OCI-LY7 (cell line): ENCODE data around the gene LAMTOR4. TPM values are rescaled to one million over a fixed set of nuclear protein-coding genes. Genes with fewer than 3 reads are reported as not detected.
A peak's percentile ranks its signal among the peaks of the same experiment; 100 is the strongest.

Experiments
- BruUV-seq: library from RNA; stranded (reverse); fragments of 400-500 nt; replicated peaks from 2 replicates; lab custom pipeline; 2021; lab: Mats Ljungman, UMichigan
- CTCF ChIA-PET: fragments of 300-600 bp; sonication (Branson Sonifier 250); formaldehyde crosslinking; loops from one replicate; lab custom pipeline; 2022; ENCODE audit warnings: antibody characterized with exemption; ENCODE audit not compliant: unreplicated experiment; lab: Charles Lee
- POLR2A ChIA-PET: fragments of 300-600 bp; sonication (Branson Sonifier 250); formaldehyde crosslinking; loops from one replicate; lab custom pipeline; 2022; ENCODE audit warnings: antibody characterized with exemption; lab: Charles Lee
- DNase-seq: peaks from one replicate; pipeline ENCODE4 v3.0.0-alpha.2; 2015; ENCODE audit warnings: low spot score
- H2AFZ ChIP-seq: fragments of 200-600 bp; sonication (generic), shearing (Covaris generic); 2 replicates; pipeline ENCODE4 v1.6.1; 2014; ENCODE audit warnings: mild to moderate bottlenecking, antibody characterized with exemption, low read length, moderate library complexity
- H3K27ac ChIP-seq: fragments of 200-600 bp; sonication (generic); 2 replicates; pipeline ENCODE4 v1.5.1; 2014; ENCODE audit warnings: mixed run types, low read depth, mild to moderate bottlenecking, moderate library complexity, low read length, inconsistent platforms; ENCODE audit not compliant: poor library complexity, severe bottlenecking
- H3K36me3 ChIP-seq: fragments of 200-600 bp; sonication (generic); 2 replicates; pipeline ENCODE4 v1.6.1; 2014; ENCODE audit warnings: mild to moderate bottlenecking, antibody characterized with exemption, low read length, moderate library complexity, mixed read lengths; ENCODE audit not compliant: insufficient read depth
- H3K4me1 ChIP-seq: fragments of 200-600 bp; sonication (generic); 2 replicates; pipeline ENCODE4 v1.5.1; 2014; ENCODE audit warnings: mild to moderate bottlenecking, low read length; ENCODE audit not compliant: insufficient read depth, poor library complexity, severe bottlenecking
- H3K4me2 ChIP-seq: fragments of 200-600 bp; sonication (generic); 2 replicates; pipeline ENCODE4 v1.6.1; 2014; ENCODE audit warnings: mild to moderate bottlenecking, low read length
- H3K4me3 ChIP-seq: fragments of 200-600 bp; sonication (generic); 2 replicates; pipeline ENCODE4 v1.5.1; 2014; ENCODE audit warnings: mild to moderate bottlenecking, low read depth, low read length; ENCODE audit not compliant: poor library complexity, severe bottlenecking
- H3K79me2 ChIP-seq: fragments of 200-600 bp; sonication (generic); 2 replicates; pipeline ENCODE4 v1.6.1; 2016; ENCODE audit warnings: low read depth, mild to moderate bottlenecking, low read length, moderate library complexity, mixed read lengths; ENCODE audit not compliant: insufficient read depth
- H3K9me2 ChIP-seq: fragments of 200-600 bp; sonication (generic); 2 replicates; pipeline ENCODE4 v1.6.1; 2016; ENCODE audit warnings: mild to moderate bottlenecking, low read length, mixed read lengths; ENCODE audit not compliant: insufficient read depth
- H3K9me3 ChIP-seq: fragments of 200-600 bp; sonication (generic); 2 replicates; pipeline ENCODE4 v1.6.1; 2014; ENCODE audit warnings: mild to moderate bottlenecking, mixed run types, low read length, mixed read lengths
- H4K20me1 ChIP-seq: fragments of 200-600 bp; sonication (generic); 2 replicates; pipeline ENCODE4 v1.6.1; 2014; ENCODE audit warnings: mild to moderate bottlenecking, antibody characterized with exemption, low read length, moderate library complexity, mixed read lengths; ENCODE audit not compliant: insufficient read depth
- EZH2phosphoT487 ChIP-seq: fragments of 200-600 bp; sonication (generic); IDR thresholded peaks from 2 replicates; pipeline ENCODE4 v1.6.1; 2018; ENCODE audit warnings: low read depth, borderline replicate concordance, mild to moderate bottlenecking, mixed run types, antibody characterized with exemption, low read length, moderate library complexity, mixed read lengths
- intact Hi-C: fragments of 100-400 bp; cut with micrococcal nuclease; formaldehyde crosslinking; loops from one replicate; pipeline ENCODE4 v1.10.0; 2022; ENCODE audit not compliant: unreplicated experiment
- total RNA-seq, 2 experiments: library from RNA; depleted of rRNA in 1 of 2; stranded (reverse); fragments of >200 nt in 1 of 2; shearing (Covaris generic) in 1 of 2; gene quantifications; 2 replicates each; pipeline ENCODE4 v1.2.3, GENCODE V29; 2014 to 2022
- TF ChIP-seq, protein P1 (sequence below): fragments of 200-600 bp; sonication (generic); conservative IDR thresholded peaks from 2 replicates; pipeline ENCODE4 v1.5.1; 2014; ENCODE audit warnings: mild to moderate bottlenecking, antibody characterized with exemption, low read length, moderate library complexity, mixed read lengths

Gene LAMTOR4
- total RNA-seq, 2 experiments from 2014 or later = 237 to 243 TPM

DNA sequence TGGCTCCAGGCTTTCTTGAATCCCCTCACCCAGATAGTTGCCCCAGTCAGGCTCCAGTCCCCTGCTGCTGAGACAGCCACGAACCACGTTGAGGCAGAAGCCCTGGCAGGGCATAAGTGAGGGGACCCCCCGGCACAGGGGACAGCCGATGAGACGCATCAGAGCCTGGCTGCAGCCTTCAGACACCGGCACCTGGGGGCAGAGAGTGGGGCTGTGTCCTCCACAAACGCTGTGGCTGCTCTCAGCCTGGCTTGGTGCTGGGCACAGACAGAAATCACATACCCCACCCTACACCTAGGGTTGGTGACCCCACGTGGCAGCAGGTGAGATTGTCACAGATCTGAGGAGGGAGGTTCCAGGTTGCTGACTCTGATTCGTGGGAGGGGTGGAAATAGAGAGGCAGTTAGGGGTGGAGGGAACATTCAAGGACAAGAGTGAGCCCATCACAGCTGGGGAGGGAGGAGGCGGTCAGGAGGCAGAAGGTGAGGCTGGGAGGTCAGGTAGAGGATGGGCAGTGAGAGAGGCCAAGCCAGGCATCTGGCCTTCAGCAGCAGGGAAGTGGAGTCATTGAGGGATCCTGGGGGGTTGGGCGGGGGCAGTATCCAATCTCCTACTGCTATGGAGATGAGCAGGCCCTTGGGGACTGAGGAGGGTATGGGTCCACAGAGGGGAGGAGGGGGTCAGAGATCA lies 25.2 kb downstream of the LAMTOR4 start:
- no peaks in the 10 kb centered on the region for H4K20me1 ChIP-seq
- TF ChIP-seq, protein P1, sequence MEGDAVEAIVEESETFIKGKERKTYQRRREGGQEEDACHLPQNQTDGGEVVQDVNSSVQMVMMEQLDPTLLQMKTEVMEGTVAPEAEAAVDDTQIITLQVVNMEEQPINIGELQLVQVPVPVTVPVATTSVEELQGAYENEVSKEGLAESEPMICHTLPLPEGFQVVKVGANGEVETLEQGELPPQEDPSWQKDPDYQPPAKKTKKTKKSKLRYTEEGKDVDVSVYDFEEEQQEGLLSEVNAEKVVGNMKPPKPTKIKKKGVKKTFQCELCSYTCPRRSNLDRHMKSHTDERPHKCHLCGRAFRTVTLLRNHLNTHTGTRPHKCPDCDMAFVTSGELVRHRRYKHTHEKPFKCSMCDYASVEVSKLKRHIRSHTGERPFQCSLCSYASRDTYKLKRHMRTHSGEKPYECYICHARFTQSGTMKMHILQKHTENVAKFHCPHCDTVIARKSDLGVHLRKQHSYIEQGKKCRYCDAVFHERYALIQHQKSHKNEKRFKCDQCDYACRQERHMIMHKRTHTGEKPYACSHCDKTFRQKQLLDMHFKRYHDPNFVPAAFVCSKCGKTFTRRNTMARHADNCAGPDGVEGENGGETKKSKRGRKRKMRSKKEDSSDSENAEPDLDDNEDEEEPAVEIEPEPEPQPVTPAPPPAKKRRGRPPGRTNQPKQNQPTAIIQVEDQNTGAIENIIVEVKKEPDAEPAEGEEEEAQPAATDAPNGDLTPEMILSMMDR = 0 out of 2 replicates have a peak, but pooled peaks have one; percentile 44
- no peak for TF ChIP-seq EZH2phosphoT487
- H3K9me2 ChIP-seq = no peaks in the 10 kb centered on the region
- intact Hi-C loops = no loop called here
- no peak overlapping the region for H3K4me2 ChIP-seq
- BruUV-seq = no TSS peak
- DNase-seq = peak; percentile 36
- CTCF ChIA-PET = interaction anchor here (0.7 kb wide), 1 partner anchor 25 kb away, joined by 3 read pairs; no protein-coding TSS in a partner anchor
- POLR2A ChIA-PET = interaction anchor here (0.6 to 0.7 kb wide), 2 partner anchors 84 to 249 kb away, joined by 3 read pairs; no protein-coding TSS in a partner anchor
- H3K4me1 ChIP-seq = peaks cover 75% of the 10 kb centered on the region
- no peak overlapping the region for H3K4me3 ChIP-seq
- H3K36me3 ChIP-seq = peaks cover 9% of the 10 kb centered on the region; the same call in 1 of the 2 replicates
- H2AFZ ChIP-seq = no peak overlapping the region
- H3K79me2 ChIP-seq = peaks cover 6% of the 10 kb centered on the region; the same call in 1 of the 2 replicates
- H3K27ac ChIP-seq = no peak overlapping the region
- no peaks in the 10 kb centered on the region for H3K9me3 ChIP-seq

DNA sequence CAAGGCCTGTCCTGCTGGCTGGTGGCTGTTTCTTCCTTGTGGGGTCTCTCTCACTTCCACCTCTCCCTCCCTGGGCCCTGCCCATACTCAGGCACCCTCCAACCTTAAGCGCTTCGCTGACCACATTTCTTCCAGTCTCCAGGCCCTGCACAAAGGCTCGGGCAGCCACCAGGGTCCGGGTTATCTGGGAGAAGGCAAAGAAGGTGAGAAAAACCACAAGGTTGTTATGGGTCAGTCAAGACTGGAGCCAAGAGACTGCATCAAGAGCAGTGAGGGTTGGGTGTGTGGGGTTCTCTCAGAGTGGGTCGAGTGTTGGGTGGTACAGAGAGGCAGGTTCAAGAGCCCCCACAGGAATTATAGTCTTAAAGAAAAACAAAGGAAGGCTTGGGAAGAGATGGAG lies 25.9 kb downstream of the LAMTOR4 start:
- ChIA-PET POLR2A (no interaction called here), CTCF (no interaction called here)
- Histone ChIP-seq H3K4me1 (peaks cover 76% of the 10 kb centered on the region), H3K36me3 (peaks cover 9% of the 10 kb centered on the region; the same call in 1 of the 2 replicates), H3K9me3 (no peaks in the 10 kb centered on the region), H3K4me2 (peak overlapping the region; percentile 24; the same call in 1 of the 2 replicates), H3K9me2 (no peaks in the 10 kb centered on the region), H3K27ac (no peak overlapping the region), H3K79me2 (peaks cover 6% of the 10 kb centered on the region; the same call in 1 of the 2 replicates), H3K4me3 (no peak overlapping the region), H2AFZ (no peak overlapping the region), H4K20me1 (no peaks in the 10 kb centered on the region)
- intact Hi-C loops = no loop called here
- TSS peak; percentile 79 for BruUV-seq
- no peak for DNase-seq
- TF ChIP-seq, protein P1 = no peak
- no peak for TF ChIP-seq EZH2phosphoT487
